ENCODE results near the gene WASF2. TPM values are rescaled to one million over a fixed set of nuclear protein-coding genes. Genes with fewer than 3 reads are reported as not detected.

WASF2 gene
- total RNA-seq, 4 donors from 2014 or later, result 52.5 to 74.5 (median 57.5) TPM

GRCh38 chr1:27427816-27428315 lies 62.1 kb downstream of the WASF2 start:
- H3K4me1 ChIP-seq, result peaks cover 0 to 28% (median 16%) of the 10 kb centered on the region in 4 donors
- H3K9me3 ChIP-seq, result no peaks in the 10 kb centered on the region
- peak in 1 of 3 donors; percentile 6 for DNase-seq
- H3K4me3 ChIP-seq, result peak overlapping the region in 1 of 4 donors; percentile 19
- no peaks in the 10 kb centered on the region for H3K27me3 ChIP-seq
- peaks cover 0 to 31% (median 0%) of the 10 kb centered on the region in 3 donors for H3K36me3 ChIP-seq
- TF ChIP-seq POLR2A (IDR thresholded peaks at IDR 0.05) (no peak), CTCF (IDR thresholded peaks at IDR 0.05) (no peak)
- H3K27ac ChIP-seq, result peak overlapping the region in 3 of 4 donors; percentile 52 to 75 (median 58)

- H3K36me3 ChIP-seq, result peaks cover 0 to 31% (median 0%) of the 10 kb centered on the region in 3 donors
- H3K9me3 ChIP-seq, result no peaks in the 10 kb centered on the region
- peak in 1 of 3 donors; percentile 5 for DNase-seq
- no peaks in the 10 kb centered on the region for H3K27me3 ChIP-seq
- H3K27ac ChIP-seq, result peak overlapping the region; percentile 8 to 75 (median 34)
- no peak overlapping the region for H3K4me3 ChIP-seq
- peaks cover 0 to 28% (median 16%) of the 10 kb centered on the region in 4 donors for H3K4me1 ChIP-seq
- no peak for TF ChIP-seq POLR2A (IDR thresholded peaks at IDR 0.05)
- no peak for TF ChIP-seq CTCF (IDR thresholded peaks at IDR 0.05)
These were observed 62.6 kb downstream of the WASF2 start for GRCh38 chr1:27427329-27427728.

- Histone ChIP-seq H3K4me3 (no peak overlapping the region), H3K4me1 (peaks cover 0 to 14% (median 7%) of the 10 kb centered on the region in 4 donors), H3K27ac (no peak overlapping the region), H3K9me3 (no peaks in the 10 kb centered on the region), H3K27me3 (no peaks in the 10 kb centered on the region), H3K36me3 (peaks cover 0 to 30% (median 0%) of the 10 kb centered on the region in 3 donors)
- DNase-seq, result no peak
- TF ChIP-seq POLR2A (IDR thresholded peaks at IDR 0.05) (no peak), CTCF (IDR thresholded peaks at IDR 0.05) (no peak)
These were observed 66.3 kb downstream of the WASF2 start for GRCh38 chr1:27423709-27424108.

GRCh38 chr1:27418326-27419185 lies 71.4 kb downstream of the WASF2 start:
- H3K27me3 ChIP-seq, result no peaks in the 10 kb centered on the region
- no peak overlapping the region for H3K4me3 ChIP-seq
- DNase-seq, result peak in 2 of 3 donors; percentile 51 to 78
- peaks cover 0 to 52% (median 0%) of the 10 kb centered on the region in 3 donors for H3K36me3 ChIP-seq
- H3K9me3 ChIP-seq, result no peaks in the 10 kb centered on the region
- TF ChIP-seq POLR2A (IDR thresholded peaks at IDR 0.05) (no peak), CTCF (IDR thresholded peaks at IDR 0.05) (no peak)
- H3K4me1 ChIP-seq, result peaks cover 0 to 32% (median 11%) of the 10 kb centered on the region in 4 donors
- peak overlapping the region; percentile 43 to 78 (median 50) for H3K27ac ChIP-seq

- no peak overlapping the region for H3K4me3 ChIP-seq
- no peaks in the 10 kb centered on the region for H3K27me3 ChIP-seq
- DNase-seq, result no peak
- H3K27ac ChIP-seq, result peak overlapping the region; percentile 43 to 78 (median 50)
- H3K4me1 ChIP-seq, result peaks cover 0 to 32% (median 11%) of the 10 kb centered on the region in 4 donors
- H3K9me3 ChIP-seq, result no peaks in the 10 kb centered on the region
- TF ChIP-seq CTCF (IDR thresholded peaks at IDR 0.05) (no peak), POLR2A (IDR thresholded peaks at IDR 0.05) (no peak)
- peaks cover 0 to 61% (median 0%) of the 10 kb centered on the region in 3 donors for H3K36me3 ChIP-seq
These were observed 72.3 kb downstream of the WASF2 start for GRCh38 chr1:27417713-27418112.

All from Peyer's patch (tissue), 4 donors.